Stimulated activated CD8-positive, alpha-beta memory T cell treated with anti-CD3 and anti-CD28 coated beads, Interleukin-15, amount 100 ng/mL, for 48 hours (primary cell): ENCODE data around the gene NDOR1.
A peak's percentile ranks its signal among the peaks of the same experiment; 100 is the strongest.

Source experiments
- DNase-seq, 2 donors: peaks; one replicate each; pipeline ENCODE4 v3.0.0-alpha.2; 2020; ENCODE audit warnings: low read depth in 2 of 2

NDOR1 gene

GRCh38 chr9:137182836-137183235, 22.7 kb upstream of the NDOR1 start:
- DNase-seq = no peak

- no peak for DNase-seq
These were observed 21.4 kb upstream of the NDOR1 start for GRCh38 chr9:137183980-137184595.

GRCh38 chr9:137184881-137185660, 20.4 kb upstream of the NDOR1 start:
- no peak for DNase-seq

GRCh38 chr9:137185921-137186320, 19.6 kb upstream of the NDOR1 start:
- no peak for DNase-seq

GRCh38 chr9:137186385-137186784, 19.1 kb upstream of the NDOR1 start:
- DNase-seq = no peak

- no peak for DNase-seq
These were observed 18.1 kb upstream of the NDOR1 start for GRCh38 chr9:137187386-137187785.

GRCh38 chr9:137188086-137188489, 17.4 kb upstream of the NDOR1 start:
- no peak for DNase-seq

GRCh38 chr9:137188490-137189296, 16.8 kb upstream of the NDOR1 start, which contains the start of the genes ANAPC2 and SSNA1:
Gene ANAPC2 (minus strand): TSS chr9:137188560. CDS start chr9:137188532, 28 bp downstream.
Gene SSNA1 (plus strand): TSS chr9:137188676. CDS start chr9:137188727, 51 bp downstream.
- DNase-seq = peak; percentile 88 to 91

- DNase-seq = no peak
These were observed 15.9 kb upstream of the NDOR1 start for GRCh38 chr9:137189297-137190295.

GRCh38 chr9:137190315-137190856, 15.1 kb upstream of the NDOR1 start:
- no peak for DNase-seq

GRCh38 chr9:137191245-137191644, 14.3 kb upstream of the NDOR1 start:
- no peak for DNase-seq

- DNase-seq = no peak
These were observed 13.6 kb upstream of the NDOR1 start for GRCh38 chr9:137191691-137192447.

- DNase-seq = no peak
These were observed 13.1 kb upstream of the NDOR1 start for GRCh38 chr9:137192448-137192780.

- DNase-seq = no peak
These were observed 12.6 kb upstream of the NDOR1 start for GRCh38 chr9:137192859-137193258.

GRCh38 chr9:137193771-137194170, 11.7 kb upstream of the NDOR1 start:
- no peak for DNase-seq

GRCh38 chr9:137194388-137194787, 11.1 kb upstream of the NDOR1 start:
- no peak for DNase-seq

GRCh38 chr9:137194909-137195308, 10.6 kb upstream of the NDOR1 start:
- no peak for DNase-seq

- no peak for DNase-seq
These were observed 9.8 kb upstream of the NDOR1 start for GRCh38 chr9:137195525-137196220.

- no peak for DNase-seq
These were observed 7.2 kb upstream of the NDOR1 start for GRCh38 chr9:137198051-137198901.
